IPS-20b (cell line): ENCODE data around the gene CREBBP.
A peak's percentile ranks its signal among the peaks of the same experiment; 100 is the strongest.

ENCODE experiments used
- H3K27ac ChIP-seq: one replicate; pipeline ENCODE4 v1.5.1; 2013; ENCODE audit warnings: low read length
- H3K27me3 ChIP-seq: 2 replicates; pipeline ENCODE4 v1.6.1; 2013; ENCODE audit warnings: mild to moderate bottlenecking, low read length, inconsistent platforms; ENCODE audit not compliant: insufficient read depth
- H3K36me3 ChIP-seq: 2 replicates; pipeline ENCODE4 v1.6.1; 2013; ENCODE audit warnings: low read depth, mild to moderate bottlenecking, inconsistent platforms, low read length, moderate library complexity; ENCODE audit not compliant: insufficient read depth
- H3K4me1 ChIP-seq: 2 replicates; pipeline ENCODE4 v1.6.1; 2013; ENCODE audit warnings: mild to moderate bottlenecking, control low read depth, inconsistent platforms, low read length, moderate library complexity; ENCODE audit not compliant: insufficient read depth
- H3K4me3 ChIP-seq: 2 replicates; pipeline ENCODE4 v1.5.1; 2013; ENCODE audit warnings: mild to moderate bottlenecking, low read length, inconsistent platforms
- H3K9ac ChIP-seq: 2 replicates; pipeline ENCODE4 v1.6.1; 2013; ENCODE audit warnings: low read depth, mild to moderate bottlenecking, inconsistent platforms, low read length, moderate library complexity
- H3K9me3 ChIP-seq: 2 replicates; pipeline ENCODE4 v1.6.1; 2013; ENCODE audit warnings: mild to moderate bottlenecking, low read depth, low read length, inconsistent platforms; ENCODE audit not compliant: insufficient read depth

Gene CREBBP

DNA sequence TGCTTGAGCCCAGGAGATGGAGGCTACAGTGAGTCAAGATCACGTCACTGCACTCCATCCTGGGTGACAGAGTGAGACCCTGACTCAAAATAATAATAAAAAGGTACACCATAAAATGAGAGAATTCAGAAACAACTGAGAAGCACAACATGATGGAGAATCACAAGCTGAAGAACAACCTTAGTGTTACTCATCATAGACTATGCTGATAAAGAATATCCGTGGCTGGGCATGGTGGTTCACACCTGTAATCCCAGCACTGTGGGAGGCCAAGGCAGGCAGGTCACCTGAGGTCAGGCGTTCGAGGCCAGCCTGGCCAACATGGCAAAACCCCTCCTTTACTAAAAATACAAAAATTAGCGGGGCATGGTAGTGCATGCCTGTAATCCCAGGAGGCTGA, 16.0 kb downstream of the CREBBP start:
- Histone ChIP-seq H3K27ac (no peak overlapping the region), H3K9ac (no peak overlapping the region), H3K27me3 (no peaks in the 10 kb centered on the region), H3K36me3 (no peaks in the 10 kb centered on the region), H3K4me1 (peaks cover 15% of the 10 kb centered on the region), H3K9me3 (no peaks in the 10 kb centered on the region), H3K4me3 (no peak overlapping the region)

DNA sequence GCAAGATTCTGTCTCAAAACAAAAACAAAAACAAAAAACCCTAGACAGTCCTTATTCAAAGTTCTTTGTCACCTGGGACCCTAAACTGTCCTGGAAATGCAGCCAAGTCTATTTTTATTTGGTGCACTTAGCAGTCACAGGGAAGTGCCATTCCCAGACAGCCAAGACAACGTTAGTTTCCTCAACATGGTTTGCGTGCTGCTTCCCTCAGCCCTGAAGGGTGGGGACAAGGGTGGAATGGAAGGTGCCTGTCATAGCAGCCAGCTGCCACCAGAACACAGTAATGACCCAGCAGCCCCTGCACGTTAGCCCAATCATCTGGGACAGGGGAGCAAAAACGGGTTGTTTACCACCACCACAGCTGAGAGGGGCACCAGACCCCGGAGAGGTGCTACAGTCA, 16.9 kb downstream of the CREBBP start:
- Histone ChIP-seq H3K9me3 (no peaks in the 10 kb centered on the region), H3K4me3 (no peak overlapping the region), H3K36me3 (no peaks in the 10 kb centered on the region), H3K27ac (no peak overlapping the region), H3K4me1 (peaks cover 15% of the 10 kb centered on the region), H3K9ac (no peak overlapping the region), H3K27me3 (no peaks in the 10 kb centered on the region)

DNA sequence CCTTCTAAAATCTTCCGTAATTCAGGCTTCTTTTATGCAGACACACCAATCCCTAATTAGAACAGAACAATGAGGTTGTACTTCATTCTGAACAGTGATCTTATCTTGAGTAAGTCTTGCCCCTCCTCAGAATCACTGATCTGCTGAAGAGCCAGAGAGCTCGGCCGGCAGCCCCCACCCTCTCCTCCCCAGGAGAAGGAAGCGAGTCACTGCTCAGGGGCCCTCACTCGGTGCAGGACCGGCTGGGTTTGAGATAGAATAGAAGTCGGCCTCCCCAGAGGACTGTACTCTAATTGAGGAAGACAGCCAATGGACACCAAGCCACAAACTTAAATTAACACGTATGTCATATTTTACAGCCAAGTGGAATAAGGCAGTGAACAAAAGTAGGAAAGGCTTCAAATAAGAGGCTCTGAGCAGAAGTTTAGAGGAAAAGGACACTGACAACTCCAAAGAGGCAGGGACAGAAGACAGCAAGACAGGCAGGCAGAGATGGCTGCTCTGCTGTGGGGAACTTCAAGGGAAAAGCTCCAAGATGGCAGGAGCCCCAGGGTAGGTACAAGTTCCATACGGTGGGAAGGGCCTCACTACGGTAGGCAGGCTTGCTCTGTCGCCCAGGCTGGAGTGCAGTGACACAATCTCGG, 18.6 kb downstream of the CREBBP start:
- H3K27me3 ChIP-seq, result no peaks in the 10 kb centered on the region
- peaks cover 30% of the 10 kb centered on the region for H3K4me1 ChIP-seq
- no peak overlapping the region for H3K4me3 ChIP-seq
- H3K27ac ChIP-seq, result no peak overlapping the region
- no peaks in the 10 kb centered on the region for H3K36me3 ChIP-seq
- no peaks in the 10 kb centered on the region for H3K9me3 ChIP-seq
- H3K9ac ChIP-seq, result no peak overlapping the region

DNA sequence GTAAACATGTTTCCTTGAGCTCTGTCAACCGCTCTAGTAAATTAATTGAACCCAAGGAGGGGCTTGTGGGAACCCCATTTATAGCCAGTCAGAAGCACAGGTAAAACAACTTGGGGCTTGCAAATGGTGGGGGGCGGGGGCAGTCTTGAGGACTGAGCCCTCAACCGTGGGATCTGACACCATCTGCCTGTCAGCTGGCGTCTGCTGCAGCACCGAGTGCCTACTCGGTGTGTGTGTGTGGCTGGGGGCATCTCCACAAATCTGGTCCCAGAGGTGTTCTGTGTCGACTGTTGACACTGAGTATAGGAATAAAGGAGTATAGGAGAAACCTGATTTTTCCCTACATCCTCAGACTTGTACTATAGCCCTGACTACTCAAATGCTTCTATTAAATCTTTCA, 20.6 kb downstream of the CREBBP start:
- H3K27me3 ChIP-seq, result no peaks in the 10 kb centered on the region
- no peak overlapping the region for H3K4me3 ChIP-seq
- peaks cover 34% of the 10 kb centered on the region for H3K4me1 ChIP-seq
- H3K27ac ChIP-seq, result no peak overlapping the region
- no peaks in the 10 kb centered on the region for H3K9me3 ChIP-seq
- no peaks in the 10 kb centered on the region for H3K36me3 ChIP-seq
- H3K9ac ChIP-seq, result no peak overlapping the region

DNA sequence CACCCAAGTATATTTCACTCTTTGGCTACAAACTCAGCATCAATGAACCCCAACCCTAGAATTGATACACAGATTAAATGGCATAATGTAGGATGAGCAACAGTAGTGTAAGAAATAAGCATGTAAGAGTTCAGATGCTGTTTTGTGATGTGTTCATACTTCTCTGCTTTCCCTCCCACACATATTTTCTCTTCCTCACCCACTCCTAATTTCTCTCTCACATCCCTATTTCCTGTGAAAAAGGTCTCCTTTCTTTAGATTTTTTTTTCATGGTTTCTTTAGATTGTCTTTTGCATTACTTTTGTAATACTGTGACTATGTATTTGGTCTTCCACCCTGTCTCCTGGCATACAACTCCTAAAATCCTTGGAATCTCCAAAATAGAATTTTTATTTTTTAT, 21.7 kb downstream of the CREBBP start:
- Histone ChIP-seq H3K27me3 (no peaks in the 10 kb centered on the region), H3K9ac (no peak overlapping the region), H3K36me3 (no peaks in the 10 kb centered on the region), H3K4me3 (no peak overlapping the region), H3K9me3 (no peaks in the 10 kb centered on the region), H3K4me1 (peaks cover 34% of the 10 kb centered on the region), H3K27ac (no peak overlapping the region)

DNA sequence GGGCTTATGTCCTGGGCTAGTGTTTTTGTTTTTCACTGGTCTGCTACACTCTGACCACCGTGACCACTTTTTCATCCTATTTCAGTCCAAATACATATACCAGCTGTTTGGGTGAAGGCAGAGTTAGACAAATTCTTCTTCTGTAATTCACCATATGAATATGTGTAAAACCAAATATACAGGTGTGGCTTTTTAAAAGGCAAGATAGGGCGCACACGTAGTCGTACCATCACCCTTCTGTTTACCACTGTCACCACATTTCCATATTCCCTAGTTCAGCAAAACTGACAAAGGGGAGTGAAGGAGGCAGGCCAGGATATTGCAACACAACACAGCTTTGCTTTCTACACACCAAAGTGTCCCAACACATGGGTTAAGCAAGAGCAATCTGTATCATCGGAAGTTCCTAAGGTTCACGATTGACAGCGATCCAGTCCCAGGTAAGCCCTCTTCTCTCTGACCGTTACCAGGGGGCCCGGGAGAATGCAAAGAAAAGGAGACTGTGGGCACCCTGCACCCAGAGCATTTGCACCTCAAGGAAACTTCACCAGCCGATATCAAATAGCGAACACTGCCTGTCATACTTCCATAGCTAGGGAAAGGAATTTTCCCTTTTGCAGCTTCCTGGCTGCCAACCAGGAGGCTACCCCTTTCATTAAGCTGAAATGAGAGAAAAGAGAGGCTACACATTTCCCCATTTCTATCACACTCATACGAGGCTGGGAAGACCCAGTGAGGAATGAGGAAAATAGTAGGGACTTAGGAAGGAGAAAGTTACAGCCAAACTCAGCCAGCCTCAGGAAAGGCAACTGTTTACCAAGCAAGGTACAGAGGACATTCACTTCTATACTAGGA, 23.1 kb downstream of the CREBBP start:
- peaks cover 28% of the 10 kb centered on the region for H3K4me1 ChIP-seq
- no peaks in the 10 kb centered on the region for H3K36me3 ChIP-seq
- H3K27ac ChIP-seq, result no peak overlapping the region
- H3K27me3 ChIP-seq, result no peaks in the 10 kb centered on the region
- H3K9ac ChIP-seq, result peak overlapping the region; percentile 7; the same call in 1 of the 2 replicates
- no peaks in the 10 kb centered on the region for H3K9me3 ChIP-seq
- H3K4me3 ChIP-seq, result no peak overlapping the region

DNA sequence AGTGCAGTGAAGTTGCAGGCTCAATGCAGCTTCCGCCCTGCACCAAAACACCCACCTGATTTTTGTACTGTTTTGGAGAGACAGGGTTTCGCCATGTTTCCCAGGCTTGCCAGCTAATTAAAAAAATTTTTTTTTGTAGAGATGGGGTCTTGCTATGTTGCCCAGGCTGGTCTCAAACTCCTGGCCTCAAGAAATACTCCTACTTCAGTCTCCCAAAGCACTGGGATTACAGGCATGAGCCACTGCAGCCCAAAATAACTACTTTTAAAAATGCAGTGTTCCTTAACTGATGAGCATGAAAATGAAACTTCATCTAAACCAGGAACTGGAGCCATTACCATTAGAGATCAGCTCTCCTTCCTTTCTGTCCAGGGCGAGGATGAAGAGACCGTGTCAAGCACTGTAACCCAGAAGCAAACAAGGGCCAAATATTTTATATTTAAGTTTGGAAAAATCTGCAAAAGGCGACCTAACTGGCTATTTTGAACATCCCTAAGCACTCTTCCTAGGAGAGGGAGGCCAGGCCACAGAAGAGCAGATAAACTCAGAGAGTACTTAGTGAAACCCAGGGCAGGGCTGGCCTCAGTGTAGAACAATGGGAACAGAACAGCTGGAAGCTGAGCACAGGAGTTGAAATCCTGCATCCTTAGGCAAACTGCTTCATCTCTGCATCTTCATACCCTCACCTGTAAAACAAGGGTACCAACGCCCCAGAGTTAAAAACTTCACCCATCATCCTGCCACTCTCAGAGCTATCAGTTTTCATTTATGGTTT, 24.0 kb downstream of the CREBBP start:
- Histone ChIP-seq H3K27ac (no peak overlapping the region), H3K4me3 (no peak overlapping the region), H3K27me3 (no peaks in the 10 kb centered on the region), H3K36me3 (no peaks in the 10 kb centered on the region), H3K9me3 (no peaks in the 10 kb centered on the region), H3K9ac (no peak overlapping the region), H3K4me1 (peaks cover 19% of the 10 kb centered on the region)

DNA sequence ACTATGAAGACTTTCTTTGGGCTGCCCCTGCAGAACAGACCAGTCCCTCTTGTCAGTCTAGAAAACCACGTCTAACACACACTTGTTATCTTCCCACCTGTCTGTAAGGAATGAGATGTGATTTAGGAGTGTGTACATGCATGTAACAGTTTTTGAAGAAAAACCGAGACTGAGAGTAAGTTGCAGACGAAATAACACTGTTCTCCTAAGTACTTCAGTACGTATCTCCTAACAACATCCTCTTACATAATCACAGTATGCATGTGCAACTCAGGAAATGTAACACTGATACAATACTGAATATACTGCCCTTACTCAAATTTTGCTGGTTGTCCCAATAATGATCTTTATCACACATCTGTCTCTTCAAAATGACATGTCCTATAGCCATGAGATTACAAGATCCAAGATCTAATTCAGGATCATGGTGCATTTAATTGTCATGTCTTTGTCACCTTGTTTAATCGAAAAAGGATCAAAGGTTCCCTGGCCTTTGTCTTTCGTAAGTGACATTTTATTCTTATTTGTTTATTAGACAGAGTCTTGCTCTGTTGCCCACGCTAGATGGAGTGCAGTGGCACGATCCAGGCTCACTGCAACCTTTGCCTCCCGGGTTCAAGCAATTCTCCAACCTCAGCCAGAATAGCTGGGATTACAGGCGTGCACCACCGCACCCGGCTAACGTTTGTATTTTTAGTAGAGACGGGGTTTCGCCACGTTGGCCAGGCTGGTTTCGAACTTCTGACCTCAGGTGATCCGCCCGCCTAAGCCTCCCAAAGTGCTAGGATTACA, 25.6 kb downstream of the CREBBP start:
- Histone ChIP-seq H3K27me3 (no peaks in the 10 kb centered on the region), H3K4me1 (peaks cover 19% of the 10 kb centered on the region), H3K4me3 (no peak overlapping the region), H3K27ac (no peak overlapping the region), H3K36me3 (peaks cover 10% of the 10 kb centered on the region), H3K9me3 (no peaks in the 10 kb centered on the region), H3K9ac (no peak overlapping the region)

DNA sequence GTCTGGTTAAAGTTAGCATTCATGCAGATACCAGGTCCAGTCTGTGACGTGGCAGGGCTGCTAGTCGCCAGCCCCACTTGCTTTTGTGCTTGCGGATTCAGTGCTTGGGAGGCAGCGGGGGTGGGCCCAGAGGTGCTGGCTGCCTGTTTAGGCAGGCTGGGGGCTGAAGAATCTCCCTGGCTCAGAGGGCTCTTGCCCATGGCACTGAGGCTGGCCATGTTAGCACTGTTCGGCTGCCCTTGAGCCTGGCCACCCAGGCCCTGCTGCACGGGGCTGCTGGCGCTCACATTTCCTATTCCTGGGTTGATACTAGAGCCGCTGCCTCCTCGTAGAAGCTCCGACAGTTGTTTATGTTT, 30.0 kb downstream of the CREBBP start:
- Histone ChIP-seq H3K9me3 (no peaks in the 10 kb centered on the region), H3K36me3 (peaks cover 31% of the 10 kb centered on the region), H3K9ac (no peak overlapping the region), H3K27ac (no peak overlapping the region), H3K4me1 (no peaks in the 10 kb centered on the region), H3K27me3 (no peaks in the 10 kb centered on the region), H3K4me3 (no peak overlapping the region)

DNA sequence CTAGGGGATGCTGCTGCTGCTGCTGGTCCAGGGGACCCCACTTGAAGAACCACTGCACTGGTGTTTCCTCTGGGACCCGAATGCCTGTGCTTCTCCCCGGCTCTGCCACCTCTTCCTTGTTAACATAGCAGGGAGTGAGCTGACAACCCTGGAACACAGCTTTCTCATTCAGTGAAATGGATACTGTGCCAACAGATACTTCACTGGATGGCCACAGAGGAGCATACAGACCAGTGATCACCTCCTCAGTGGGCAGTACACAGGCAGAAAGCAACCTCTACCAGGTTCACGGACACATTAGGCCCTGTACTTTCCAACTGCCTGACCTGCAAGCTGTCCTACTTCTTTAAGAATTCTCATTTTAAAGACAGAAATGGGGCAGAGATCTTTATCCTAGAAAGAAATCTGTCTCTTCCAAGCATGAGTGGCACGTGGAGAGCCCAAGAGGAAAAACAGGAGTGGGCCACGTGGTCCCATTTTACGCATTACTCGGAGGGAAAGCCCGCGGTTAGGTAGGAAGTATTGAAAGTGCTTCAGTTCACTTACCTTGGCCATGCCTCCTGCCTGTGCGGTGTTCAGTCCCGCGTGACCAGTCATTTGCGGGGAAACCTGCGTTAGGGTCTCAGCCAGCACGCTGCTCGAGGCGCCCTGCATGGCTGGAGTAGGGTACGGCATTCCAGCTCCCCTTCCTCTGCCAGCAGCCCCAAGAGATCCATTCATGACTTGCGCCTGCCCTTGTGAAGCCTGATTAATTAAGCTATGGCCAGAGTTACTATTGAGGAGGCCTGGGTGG, 30.6 kb downstream of the CREBBP start:
- Histone ChIP-seq H3K36me3 (peaks cover 31% of the 10 kb centered on the region), H3K4me3 (no peak overlapping the region), H3K27me3 (no peaks in the 10 kb centered on the region), H3K9ac (no peak overlapping the region), H3K9me3 (no peaks in the 10 kb centered on the region), H3K4me1 (no peaks in the 10 kb centered on the region), H3K27ac (no peak overlapping the region)
